Hematopoietic multipotent progenitor cell treated with erythropoietin and hydrocortisone succinate and interleukin-3 and kit ligand, for 17 days (in vitro differentiated cells): ENCODE results near the gene CCN2.
"Not testable (repeated sequence)": the region's sequence is repeated elsewhere in the genome, so short reads cannot be mapped to it uniquely, and the experiment has no call there.

ENCODE experiments used
- DNase-seq: peaks from one replicate; pipeline ENCODE4 v3.0.0-alpha.2; 2015; ENCODE audit warnings: low spot score

Gene CCN2

DNA sequence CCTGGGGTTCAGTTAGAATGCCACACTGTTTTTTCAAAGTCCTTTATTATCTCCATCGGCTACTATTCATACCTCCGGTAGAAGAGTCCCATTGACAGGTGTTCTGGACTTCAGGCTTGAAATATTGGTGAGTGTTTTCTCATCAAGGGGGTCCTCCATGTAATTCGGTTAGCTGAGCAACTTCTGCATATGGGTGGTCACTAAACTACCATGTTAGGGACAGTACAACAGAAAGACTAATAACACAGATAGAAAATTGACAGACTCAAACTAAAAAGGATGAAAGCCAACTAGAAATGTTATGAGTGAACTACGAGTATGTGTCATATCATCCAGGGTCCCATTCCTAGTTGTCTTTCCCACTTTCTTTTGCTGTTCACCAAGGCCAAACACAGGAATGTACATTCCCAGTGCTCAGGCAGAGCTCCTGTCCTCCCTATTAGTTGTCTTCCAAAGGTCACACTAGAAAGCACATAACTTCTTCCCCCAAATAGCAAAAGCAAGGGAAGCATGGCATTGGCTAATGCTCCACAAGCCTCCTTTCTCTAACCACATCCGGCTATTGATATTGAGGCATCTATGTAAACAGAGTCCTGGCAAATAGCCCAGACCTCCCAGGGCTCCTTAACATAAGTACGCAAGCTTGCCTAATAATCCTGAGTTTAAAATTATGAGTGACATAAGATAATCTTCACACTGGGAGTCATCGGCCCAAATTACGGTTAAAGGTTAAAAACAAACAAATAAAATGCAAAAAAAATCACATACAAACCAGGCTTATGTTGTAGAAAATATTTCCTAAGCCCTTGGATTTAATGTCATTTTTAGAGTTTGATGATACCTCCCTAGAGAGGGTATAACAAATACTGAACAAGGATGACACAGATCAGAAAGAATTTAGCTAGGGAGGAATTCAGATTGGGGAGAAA lies 13.2 kb downstream of the CCN2 start:
- DNase-seq, result no peak

GRCh38 chr6:131937226-131937625 lies 13.9 kb downstream of the CCN2 start:
- DNase-seq, result no peak

GRCh38 chr6:131936156-131936555 lies 15.0 kb downstream of the CCN2 start:
- no peak for DNase-seq

GRCh38 chr6:131931063-131931750 lies 20.0 kb downstream of the CCN2 start:
- DNase-seq, result no peak

- DNase-seq, result no peak
These were observed 21.2 kb downstream of the CCN2 start for GRCh38 chr6:131929976-131930375.

GRCh38 chr6:131929264-131929663 lies 21.9 kb downstream of the CCN2 start:
- DNase-seq, result no peak

DNA sequence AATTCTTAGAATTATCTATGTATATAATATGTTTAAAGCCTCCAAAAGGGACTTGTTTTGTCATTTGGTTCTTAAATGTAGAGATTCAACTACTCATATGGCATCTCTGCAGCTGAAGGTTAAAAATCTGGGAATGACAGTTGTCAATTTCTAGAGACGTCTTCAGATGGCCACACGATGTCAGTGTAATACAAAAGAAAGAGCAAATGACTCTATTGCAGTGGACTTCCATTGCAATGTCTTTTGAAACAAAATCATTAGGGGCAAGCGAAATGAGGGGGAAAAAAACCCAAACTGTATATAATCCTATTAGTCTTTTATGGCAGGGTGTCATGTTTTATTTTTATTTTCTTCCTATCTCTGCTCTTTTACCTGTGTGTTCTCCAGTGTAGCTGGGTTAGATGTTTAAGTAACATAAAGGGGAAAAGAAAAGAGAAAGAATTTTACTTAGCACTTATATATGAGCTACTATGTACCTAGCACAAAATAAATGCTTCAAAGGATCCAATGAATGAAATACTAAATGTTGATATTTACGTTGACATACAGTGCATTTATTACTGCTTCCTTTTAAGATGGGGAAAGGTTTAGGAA lies 26.2 kb downstream of the CCN2 start:
- DNase-seq, result no peak

GRCh38 chr6:131923356-131923755 lies 27.8 kb downstream of the CCN2 start:
- peak; percentile 57 for DNase-seq

DNA sequence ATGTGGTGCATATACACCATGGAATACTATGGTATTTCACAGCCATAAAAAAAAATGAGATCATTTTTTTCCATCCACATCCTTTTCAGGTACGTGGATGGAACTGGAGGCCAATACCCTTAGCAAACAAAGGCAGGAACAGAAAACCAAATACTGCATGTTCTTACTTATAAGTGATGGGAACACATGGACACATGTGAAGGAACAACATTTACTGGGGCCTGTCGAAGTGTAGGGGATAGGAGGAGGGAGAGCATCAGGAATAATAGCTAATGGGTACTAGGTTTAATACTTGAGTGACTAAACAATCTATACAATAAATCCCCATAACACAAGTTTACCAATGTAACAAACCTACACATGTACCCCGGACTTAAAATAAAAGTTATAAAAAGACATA lies 30.5 kb downstream of the CCN2 start:
- no peak for DNase-seq

DNA sequence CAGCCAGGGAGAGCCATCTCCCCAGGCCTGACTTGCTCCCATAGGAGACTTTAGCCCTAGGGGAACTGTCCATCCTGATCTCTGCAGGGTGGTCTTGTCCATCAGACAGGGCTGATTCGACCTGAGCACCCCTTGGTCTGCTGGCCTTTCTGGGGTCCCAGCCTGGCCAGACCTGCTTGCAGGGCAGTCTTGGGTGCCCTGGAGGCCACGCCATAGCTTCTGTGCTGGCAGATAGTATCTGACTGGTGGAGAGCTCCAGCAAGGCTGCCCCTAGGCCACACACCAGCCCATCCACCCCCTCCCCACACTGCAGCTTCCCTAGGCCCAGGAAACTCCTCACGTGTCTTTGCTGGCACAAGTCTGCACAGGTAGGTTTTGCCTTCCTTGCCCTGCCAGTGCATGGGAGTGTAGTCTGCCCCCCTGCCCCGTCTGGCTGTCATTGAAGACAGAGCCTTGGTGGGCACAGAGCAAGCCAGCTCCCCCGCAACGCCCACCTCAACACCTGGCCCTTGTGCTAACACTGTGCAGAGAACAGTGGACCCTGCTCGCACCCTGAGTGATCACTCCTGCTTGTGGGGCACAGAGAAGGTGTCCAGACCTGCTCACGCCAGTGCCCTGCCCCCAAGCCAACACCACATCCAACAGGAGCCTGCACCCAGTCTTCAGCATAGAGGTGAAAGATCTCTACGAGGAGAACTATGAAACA lies 32.4 kb downstream of the CCN2 start:
- no peak for DNase-seq

GRCh38 chr6:131917763-131918649 lies 33.2 kb downstream of the CCN2 start:
- no peak for DNase-seq

DNA sequence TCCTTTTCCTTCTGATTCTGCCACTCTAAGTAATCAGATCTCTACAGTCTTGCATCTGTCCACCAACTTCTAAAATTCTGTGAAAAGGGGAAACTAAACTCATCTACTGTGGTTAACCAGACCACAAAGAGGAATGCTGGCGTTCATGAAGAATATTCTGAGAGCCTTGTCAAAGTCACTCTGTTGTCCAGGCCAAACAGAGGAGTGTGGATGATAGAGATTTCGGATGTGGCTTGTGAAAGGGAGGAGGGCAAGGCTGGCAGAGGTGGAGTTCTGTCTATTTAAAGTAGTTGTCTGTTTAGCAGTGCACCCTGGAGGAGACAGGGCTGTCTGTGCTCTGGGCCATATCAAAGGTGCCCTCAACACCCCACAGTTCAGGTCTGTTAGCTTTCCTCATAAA lies 33.9 kb downstream of the CCN2 start:
- no peak for DNase-seq

DNA sequence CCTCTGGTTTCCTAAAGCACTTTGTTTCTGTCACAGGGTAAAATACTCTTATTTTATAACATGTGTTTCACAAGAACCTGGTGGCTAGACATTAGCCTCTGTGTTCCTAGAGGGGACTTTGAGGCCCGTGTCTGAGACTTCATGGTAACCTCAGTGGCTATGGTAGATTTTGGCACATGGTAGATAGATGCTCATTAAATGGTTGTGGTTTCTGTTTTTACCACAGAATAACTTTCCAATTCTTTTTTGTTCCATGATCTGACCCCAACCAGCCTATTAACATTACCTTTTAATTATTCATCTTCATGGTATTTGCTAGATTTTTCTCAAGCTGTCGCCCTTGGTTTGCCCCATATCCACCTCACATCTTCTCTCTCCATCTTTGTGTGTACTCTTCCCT lies 34.3 kb downstream of the CCN2 start:
- no peak for DNase-seq

- DNase-seq, result not testable (repeated sequence)
These were observed 34.9 kb downstream of the CCN2 start for GRCh38 chr6:131916091-131916796.

DNA sequence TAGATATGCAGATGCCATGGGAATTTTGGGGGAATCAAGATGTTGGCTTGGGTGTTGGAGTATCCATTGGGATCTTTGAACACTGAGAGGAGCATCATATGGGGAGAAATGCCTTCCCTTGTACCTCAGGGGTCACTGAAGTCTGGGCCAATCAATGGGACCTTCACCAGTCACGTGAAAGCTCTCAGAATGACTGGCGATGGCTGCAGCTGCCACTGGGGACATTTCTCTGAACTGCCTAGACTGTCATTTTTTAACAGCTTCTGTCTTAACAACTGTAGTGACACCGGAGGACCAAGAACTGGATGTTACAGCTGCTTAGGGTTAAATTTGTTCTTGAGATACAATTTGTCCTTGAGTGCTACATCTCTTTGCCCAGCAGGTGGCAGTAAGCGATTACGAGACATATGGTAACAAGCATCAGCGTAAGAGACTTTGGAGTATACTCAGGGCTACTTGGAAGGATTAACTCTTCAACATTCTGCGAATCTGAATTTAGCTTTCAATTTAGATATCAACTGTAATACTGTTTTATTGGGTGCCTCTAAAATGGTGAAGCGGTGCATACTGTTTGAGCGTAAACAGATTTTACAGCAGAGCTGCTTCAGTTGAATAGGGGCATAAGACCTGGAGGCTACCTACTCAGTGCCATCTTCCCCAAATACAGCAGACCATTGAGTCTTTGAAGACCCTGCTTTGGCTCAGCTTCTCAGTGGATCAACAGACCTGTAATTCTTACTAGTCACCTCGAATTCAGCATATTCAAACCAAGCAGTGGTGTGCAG lies 36.0 kb downstream of the CCN2 start:
- DNase-seq, result peak; percentile 36

DNA sequence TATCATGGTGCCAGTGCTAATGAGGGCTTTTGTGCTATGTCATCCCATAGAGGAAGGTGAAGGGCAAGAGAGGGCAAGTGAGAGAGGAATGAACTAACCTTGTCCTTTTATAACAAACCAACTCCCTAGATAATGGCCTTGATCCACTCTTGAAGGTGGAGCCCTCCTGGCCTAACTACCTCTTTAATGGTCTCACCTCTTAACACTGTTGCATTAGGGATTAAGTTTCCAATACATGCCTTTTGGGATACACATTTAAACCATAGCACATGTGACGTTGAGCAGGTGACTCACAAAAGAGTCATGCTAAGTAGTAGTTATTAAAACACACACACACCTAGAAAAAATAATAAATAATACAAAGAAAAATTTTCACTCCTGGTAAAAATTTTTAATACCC lies 36.9 kb downstream of the CCN2 start:
- DNase-seq, result no peak

DNA sequence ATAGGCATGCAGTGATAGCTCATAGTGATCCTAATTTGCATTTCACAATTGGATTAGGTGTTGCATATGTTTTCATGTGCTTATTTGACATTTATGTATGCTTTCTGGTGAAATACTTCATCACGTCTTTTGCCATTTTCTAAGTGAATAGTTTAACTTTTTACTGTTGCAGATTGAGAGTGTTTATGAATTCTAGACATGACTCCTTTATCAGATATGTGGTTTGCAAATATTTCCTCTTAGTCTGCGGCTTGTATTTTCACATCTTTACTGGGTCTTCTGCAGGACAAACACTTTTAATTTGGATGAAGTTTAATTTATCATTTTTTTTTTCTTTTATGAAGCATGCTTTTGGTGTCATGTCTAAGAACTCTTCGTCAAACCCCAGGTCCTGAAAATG lies 39.2 kb downstream of the CCN2 start:
- no peak for DNase-seq

DNA sequence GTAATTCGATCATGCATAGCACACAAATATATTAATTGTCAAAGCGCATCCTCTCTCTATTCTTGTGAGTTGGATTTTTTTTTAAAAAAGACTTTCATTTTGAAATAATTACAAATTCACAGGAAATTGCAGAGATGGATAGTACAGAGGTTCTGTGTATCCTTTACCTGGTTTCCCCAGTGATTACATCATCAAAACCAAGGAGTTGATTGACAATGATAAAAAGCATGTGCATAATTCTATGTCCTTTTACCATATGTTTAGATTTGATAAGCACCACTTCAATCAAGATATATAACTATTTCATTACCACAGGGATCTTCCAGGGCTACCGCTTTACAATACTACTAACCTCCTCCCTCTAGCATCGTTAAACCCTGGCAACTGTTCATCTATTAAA lies 40.2 kb downstream of the CCN2 start:
- no peak for DNase-seq

- no peak for DNase-seq
These were observed 41.0 kb downstream of the CCN2 start for GRCh38 chr6:131910219-131910589.
